GM21528 (cell line): ENCODE measurements around the gene STH.

Experiments
- ATAC-seq: cut with Tn5 transposase; IDR thresholded peaks from one replicate; pipeline ENCODE4 v1.9.1; 2021; ENCODE audit warnings: mild to moderate bottlenecking, moderate library complexity; ENCODE audit not compliant: unreplicated experiment, low FRiP score

Gene STH

DNA sequence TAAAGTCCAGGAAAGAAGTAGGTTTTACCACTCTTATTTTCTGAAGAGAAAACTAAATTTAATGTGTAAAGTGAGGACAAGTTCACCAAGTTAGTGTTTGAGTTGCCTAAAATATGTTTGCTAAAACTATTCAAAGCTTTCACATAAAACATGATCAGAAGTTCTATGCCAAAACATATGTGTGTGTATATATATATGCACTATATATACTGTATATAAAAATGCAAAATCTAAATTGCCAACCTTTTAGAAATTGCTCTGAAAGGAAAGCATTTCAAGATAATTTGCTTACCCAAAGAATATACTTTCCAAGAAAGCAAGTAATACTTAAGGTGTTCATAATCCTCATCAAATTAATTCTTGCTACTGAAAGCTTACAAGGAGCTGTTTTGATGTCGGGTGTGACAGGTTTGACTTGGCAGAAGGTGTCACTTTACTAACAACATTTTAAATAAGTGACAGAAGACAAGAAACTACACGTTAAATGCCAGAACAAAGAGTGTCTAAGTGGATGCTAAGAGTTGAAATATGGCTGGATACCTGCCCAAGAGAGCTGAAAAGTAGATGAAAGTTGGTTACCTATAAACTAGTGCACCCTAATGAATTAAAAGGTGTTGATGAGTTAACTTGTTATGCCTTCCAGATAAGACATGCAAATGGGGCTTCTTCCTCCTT, 32.3 kb upstream of the STH start:
- ATAC-seq: no peak

DNA sequence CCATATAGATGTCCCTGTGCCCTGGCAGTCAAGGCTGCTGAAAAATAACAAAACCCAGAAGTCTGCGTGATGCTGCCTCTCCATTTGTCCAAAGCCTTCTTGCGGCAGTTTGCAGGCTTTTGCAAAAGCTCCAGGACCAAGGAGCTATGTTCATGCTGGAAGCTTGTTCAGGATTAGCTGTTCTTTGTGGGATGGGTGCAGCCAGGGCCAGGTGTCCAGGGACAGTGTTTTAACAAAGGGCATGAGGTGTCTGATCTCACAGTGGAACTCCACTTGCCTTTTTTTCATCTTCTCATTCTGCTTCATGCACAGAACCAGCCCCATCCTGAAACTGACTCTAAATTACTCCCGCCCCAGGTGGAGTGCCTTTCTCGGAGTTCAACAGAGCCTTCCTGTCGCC, 31.7 kb upstream of the STH start:
- ATAC-seq: no peak

DNA sequence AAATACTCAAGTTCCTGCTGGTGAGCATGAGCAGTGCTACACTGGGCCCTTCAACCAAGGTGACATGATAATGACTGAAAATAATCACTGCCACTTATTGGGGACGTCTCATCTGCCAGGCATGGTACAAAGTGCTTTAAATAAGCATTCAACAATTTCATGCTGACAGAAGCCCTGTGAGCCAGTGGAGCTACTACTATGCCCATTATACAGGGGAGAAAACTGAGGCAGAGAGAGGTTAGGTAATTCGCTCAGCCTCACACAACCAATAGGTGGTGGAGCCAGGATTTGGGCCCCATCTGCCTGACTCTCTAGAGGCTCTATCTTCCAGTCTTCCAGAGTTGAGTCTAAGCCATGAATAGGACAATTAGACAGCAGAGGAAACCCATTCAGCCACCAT, 30.3 kb upstream of the STH start:
- no peak for ATAC-seq

DNA sequence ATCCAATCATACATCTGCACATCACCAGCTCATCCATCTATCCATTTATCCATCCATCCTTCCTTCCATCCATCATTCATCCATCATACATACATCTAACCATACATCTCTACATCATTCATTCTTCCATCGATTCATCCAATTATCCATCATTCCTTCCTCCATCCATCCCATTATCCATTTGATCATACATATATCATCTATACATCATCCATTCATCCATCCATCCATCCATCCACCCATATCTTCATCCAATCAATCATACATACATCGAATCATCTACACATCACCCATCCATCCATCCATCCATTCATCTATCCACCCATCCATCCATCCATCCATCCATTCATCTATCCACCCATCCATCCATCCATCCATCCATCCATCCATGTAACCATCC, 29.3 kb upstream of the STH start:
- ATAC-seq: no peak

DNA sequence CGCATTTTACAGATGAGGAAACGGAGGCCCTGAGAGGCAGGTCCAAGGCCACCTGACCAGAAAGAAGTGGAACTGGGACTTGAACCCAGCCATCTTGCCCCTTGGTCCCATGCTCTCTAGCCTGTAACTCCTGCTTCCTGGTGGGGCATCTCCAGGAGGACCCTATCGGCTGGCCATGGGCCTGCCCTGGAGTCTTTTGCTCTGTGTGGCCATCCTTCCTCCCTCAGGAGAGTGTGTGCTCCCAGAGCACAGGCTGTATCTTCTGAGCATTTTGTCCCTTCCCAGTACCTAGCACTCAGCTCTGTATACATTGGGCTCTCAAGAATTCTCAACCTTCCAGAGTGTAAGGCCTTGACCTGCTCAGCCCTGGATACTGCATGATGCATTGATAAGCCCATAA, 28.4 kb upstream of the STH start:
- ATAC-seq: no peak

DNA sequence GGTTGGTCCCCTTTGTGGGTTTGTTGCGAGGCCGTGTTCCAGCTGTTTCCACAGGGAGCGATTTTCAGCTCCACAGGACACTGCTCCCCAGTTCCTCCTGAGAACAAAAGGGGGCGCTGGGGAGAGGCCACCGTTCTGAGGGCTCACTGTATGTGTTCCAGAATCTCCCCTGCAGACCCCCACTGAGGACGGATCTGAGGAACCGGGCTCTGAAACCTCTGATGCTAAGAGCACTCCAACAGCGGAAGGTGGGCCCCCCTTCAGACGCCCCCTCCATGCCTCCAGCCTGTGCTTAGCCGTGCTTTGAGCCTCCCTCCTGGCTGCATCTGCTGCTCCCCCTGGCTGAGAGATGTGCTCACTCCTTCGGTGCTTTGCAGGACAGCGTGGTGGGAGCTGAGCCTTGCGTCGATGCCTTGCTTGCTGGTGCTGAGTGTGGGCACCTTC, 27.3 kb upstream of the STH start:
- ATAC-seq: no peak

DNA sequence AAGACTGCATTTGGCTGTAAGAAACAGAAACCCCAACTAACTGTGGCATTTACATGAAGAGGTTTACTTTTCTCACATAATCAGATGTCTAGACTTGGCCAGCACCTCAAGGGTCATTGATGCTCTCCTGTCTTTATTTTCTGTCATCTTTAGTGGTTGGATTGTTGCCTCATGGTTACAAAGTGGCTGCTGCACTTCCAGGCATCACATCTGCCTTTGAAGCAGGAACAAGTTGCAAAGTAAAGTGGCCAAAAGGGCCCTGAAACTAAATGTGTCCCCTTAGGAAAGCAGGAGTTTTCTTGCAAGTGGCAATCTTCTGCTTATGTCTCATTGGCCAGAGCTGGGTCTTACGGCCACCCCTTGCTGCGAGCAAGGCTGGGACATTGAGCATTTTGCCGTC, 26.5 kb upstream of the STH start:
- no peak for ATAC-seq

DNA sequence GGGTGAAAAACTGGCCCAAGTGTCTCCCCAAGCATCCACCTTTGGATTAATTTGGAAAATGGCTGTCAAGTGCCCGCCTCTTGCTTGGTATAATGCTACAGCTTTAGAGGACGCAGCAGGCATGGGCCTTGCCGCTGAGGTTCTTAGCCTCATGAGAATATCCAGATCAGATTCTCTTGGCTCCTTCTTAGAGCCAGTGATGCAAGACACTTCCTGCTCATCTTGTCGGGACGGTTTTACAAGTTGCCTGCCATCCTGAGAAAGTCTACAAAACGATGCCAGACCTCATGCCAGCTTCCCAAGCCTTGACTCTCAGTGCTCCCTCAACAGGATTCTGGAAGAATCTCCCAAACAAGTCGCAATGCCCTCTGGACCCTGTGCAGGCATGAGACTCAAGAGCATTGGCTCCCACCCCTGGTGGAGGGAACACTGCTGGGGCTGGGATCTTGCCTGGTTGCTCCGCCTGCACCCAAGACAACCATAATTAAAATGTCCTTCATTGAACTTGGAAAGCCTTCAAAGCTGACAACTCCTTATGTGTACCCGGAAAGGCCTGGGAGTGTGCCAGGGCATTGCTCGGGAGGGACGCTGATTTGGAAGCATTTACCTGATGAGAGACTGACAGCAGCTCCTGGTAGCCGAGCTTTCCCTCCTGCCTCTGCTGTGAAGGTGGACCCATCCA, 25.8 kb upstream of the STH start:
- ATAC-seq: no peak

DNA sequence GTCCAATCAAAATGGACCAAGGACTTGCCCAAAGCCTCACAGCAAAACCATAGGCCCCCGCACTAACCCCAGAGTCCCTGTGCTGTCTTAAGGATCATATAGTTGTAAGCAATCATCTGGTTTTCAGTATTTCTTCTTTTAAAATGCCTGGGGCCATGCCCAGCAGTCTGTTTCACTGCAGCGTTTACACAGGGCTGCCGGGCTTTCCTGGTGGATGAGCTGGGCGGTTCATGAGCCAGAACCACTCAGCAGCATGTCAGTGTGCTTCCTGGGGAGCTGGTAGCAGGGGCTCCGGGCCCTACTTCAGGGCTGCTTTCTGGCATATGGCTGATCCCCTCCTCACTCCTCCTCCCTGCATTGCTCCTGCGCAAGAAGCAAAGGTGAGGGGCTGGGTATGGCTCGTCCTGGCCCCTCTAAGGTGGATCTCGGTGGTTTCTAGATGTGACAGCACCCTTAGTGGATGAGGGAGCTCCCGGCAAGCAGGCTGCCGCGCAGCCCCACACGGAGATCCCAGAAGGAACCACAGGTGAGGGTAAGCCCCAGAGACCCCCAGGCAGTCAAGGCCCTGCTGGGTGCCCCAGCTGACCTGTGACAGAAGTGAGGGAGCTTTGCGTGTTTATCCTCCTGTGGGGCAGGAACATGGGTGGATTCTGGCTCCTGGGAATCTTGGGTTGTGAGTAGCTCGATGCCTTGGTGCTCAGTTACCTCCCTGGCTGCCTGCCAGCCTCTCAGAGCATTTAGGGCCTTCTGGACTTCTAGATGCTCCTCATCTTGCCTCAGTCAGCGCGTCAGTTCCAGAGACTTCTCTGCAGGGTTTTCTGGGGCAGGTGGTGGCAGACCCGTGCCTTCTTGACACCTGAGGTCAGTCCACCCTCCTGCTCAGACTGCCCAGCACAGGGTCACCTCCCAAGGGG, 24.8 kb upstream of the STH start:
- ATAC-seq: no peak

DNA sequence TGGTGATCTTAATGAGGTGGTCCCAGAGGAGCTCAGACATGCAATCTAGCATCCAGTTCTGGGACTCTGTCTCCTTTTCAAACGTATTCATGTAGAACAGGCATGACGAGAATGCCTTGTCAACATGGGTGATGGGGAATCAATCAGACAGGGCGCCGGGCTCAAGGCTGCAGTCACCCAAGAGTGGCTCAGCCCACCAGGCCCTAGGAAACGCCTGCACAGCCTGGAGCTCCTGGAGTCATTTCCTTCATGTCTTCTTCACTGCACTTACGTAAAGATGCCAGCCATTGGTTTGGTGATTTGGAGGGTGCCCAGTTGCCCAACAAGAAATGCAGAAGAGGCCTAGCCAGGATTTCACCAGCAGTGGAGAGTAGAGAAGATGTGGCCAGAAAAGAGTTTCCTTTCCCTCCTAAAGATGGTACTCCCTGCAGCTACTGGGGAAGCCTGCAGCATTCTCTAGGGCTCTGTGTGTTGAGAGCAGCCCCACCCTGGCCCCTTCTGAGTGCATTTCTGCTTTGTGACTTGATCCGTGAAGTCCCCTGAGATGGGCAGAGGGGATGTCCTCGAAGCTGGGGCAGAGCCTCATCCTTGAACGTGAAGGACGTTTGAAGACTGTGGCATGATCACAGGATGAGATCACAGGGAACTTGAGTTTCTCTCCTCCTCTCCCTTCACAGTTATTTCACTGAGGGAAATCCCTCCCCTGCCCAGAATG, 24.0 kb upstream of the STH start:
- ATAC-seq: no peak

DNA sequence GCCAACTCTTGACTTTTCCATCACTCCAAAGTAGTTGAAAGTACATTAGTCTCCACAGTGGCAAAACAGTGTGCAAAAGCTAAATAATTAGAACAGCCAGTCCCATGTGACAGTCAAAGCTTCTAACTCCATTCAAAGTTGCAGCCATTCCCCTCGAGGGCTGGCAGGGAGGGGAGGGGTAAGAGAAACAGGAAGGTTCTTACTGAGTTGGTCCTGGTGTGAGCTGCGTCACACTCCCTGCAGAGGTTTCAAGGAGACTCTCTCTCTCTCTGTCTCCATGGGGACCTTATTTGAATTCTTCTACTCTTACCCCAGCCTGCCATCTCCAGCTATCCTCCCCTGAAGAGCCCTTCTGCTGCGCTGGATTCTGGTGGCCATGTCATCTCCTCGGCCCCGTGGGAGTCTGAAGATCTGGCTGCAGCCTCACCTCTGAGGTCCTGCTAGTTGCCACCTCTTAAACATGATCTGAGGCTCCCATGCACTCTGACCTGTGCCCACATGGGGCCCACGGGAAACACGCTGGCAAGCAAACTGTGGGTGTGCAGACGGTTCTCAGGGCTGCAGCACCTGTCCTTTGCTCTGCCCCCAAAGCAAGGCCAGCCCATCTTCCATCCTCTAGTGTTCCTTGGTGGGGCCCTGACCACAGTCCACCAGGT, 23.3 kb upstream of the STH start:
- ATAC-seq: no peak

DNA sequence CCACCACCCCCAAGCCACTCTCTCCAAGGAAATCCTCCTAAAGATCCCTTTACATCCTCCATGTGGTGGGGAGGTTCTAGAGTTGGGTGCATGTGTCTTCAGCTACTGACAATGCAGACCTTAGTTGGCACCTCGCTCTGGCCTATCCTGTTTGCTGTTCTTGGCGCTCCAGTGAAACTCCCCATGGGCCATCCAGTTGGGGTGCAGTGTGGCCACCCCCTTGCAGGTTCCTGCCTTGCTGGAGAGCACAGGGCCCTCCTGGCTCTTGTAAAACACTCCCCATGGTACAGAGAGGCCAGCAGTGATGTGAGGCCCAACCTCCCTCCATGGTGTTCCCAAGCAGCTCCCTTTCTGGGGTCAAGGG, 22.7 kb upstream of the STH start:
- no peak for ATAC-seq

DNA sequence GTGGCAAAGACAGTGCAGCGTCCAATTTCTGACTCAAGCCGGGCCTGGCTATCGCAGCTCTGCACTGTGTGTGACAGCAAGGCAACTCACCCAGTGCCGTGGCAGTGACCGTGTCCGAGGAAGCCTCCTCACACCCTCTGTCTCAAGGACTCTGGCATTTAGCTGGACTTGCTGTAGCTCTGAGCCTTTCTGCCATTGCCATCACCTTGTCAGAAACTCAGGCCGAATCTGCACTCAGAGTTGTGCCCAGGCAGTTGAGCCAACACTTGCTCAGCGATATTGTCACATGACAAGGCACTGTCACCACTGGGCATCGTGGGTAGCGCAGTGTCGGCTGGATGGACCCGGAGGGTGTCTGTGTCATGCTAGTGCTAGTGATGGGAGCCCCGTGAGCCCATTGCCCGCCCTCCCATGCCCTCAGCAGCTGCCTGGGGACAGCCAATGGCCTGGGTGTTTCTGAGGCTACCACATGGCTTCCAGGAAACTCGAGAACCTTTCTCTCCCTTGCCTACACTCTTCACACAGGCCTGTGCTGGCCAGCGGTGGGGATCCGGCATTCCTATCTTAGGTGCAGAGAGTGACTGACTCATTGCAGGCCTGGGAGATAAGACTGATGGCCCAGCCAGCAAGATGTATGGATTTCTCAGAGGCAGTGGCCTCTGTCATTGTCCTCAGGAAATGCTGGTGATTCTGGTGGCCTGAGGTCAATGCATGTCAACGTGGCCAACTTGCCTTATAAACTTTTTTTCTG, 22.1 kb upstream of the STH start:
- ATAC-seq: no peak

DNA sequence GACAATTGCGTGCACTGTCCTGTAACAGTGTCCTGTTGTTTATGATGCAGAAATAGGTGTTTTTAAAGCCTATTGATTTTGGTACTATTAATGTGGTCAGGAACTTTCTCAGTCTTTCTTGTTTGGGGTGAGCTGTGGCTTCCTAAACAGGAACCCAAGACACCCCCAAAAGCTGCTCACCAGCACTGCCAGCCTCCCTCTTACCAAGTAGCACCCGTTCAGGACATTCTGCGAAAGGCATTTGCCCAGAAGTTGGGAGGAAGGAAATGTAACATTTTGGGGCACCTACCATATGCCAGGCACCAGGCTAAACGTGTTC, 21.6 kb upstream of the STH start:
- ATAC-seq: no peak

DNA sequence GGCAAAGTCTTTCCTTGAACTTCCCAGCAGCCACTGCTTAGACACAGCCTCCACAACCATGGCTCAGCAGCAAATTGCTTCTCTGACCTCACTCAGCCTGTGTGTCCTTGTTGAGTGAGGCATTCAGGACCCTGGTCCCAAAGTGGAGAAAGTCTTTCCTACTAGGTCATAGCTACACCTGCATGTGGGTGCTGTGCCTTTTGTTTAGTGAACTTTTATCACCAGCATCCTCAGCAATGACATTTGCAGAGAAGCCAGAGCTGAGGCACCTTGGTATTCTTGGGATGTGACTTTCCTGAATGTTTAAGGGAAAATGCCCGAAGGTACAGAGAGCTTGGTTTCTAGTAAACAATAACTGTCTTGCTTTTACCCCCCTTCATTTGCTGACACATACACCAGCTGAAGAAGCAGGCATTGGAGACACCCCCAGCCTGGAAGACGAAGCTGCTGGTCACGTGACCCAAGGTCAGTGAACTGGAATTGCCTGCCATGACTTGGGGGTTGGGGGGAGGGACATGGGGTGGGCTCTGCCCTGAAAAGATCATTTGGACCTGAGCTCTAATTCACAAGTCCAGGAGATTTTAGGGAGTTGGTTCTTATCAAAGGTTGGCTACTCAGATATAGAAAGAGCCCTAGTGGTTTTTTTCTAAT, 20.9 kb upstream of the STH start:
- no peak for ATAC-seq

DNA sequence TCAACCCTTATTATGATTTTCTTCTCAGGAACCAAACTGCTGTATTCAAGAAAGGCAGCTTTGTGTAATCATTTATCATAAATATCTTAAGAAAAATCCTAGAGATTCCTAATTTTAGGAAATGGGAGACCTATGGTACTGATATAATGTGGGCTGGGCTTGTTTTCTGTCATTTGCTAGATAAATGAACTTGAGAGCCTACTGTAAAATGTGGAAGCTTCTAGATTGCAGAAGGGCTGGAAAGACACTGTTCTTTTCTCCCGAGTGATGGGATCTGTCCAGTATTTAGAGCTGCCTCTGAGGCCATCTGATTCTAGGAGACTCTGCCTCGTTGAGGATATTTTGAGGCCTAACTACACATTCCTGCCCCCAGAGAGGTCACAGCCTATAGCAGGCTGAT, 19.9 kb upstream of the STH start:
- ATAC-seq: no peak

DNA sequence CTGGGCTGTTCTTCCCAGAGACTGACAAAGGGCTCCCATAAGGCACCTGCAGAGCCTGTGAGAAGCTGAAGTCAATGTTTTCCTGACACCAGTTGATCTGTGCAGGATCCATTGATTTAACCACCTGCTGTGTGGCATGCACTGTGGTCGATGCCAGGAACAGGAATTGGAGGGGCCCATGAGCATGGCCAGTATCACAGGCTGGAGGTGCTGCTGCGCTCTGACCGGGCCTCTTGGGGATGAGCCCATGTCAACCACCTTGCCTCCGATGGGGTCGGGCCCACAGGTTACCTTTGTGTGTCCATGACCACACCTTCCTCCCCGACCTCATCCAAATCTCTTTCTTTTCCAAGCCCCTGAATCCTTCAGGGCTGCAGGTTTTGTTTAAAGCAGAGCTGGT, 18.2 kb upstream of the STH start:
- no peak for ATAC-seq

DNA sequence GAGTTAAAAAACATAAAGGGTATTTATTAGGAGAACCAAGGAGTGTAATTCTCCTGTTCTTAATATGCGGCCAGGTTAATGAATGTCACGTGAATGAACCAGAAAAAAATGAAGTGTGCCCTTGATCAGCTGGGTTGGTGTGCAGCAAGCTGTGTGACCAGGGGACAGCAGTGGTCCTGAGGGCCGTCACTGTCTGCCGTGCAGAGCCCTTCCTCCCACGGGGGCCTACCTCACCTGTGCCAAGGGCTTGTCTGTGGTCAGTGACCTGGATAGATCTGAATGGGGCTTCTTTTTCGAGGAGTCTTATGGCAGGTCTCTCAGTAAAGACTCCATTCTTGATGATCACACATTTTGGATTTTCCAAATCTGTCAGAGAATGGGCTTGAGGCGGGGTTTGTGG, 17.7 kb upstream of the STH start:
- ATAC-seq: no peak
